ENCODE measurements around the gene FANCB.

The FANCB gene

GRCh38 chrX:14837155-14837554 is 35.7 kb downstream of the FANCB start:
- no peak for DNase-seq (ENCODE audit: low read depth in 2 of 2)

- no peak for DNase-seq (ENCODE audit: low read depth in 2 of 2)
Observed at GRCh38 chrX:14832586-14832985, 40.3 kb downstream of the FANCB start.

GRCh38 chrX:14832151-14832550 is 40.7 kb downstream of the FANCB start:
- DNase-seq (ENCODE audit: low read depth in 2 of 2), result no peak

DNA sequence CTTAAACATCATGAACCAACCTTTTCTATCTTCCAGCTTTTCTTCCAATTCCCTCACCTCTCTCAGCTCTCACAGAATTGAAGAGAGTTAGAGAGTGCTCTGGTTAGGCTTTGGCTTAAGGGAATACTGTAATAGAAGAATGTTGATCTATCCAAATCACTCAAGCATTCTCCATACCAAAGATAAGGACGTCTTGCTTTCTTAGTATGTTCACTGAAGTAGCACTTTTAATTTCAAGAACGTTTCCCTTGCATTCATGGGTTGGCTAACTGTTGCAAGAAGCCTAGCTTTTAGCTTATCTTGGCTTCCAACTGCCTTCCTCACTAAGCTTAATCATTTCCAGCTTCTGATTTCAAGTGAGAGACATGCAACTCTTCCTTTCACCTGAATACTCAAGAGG is 43.2 kb downstream of the FANCB start:
- DNase-seq (ENCODE audit: low read depth in 2 of 2), result no peak

GRCh38 chrX:14826319-14826718 is 46.5 kb downstream of the FANCB start:
- DNase-seq (ENCODE audit: low read depth in 2 of 2), result no peak

- DNase-seq (ENCODE audit: low read depth in 2 of 2), result no peak
Observed at GRCh38 chrX:14825851-14826250, 47.0 kb downstream of the FANCB start.

GRCh38 chrX:14819769-14820168 is 53.1 kb downstream of the FANCB start:
- no peak for DNase-seq (ENCODE audit: low read depth in 2 of 2)

- DNase-seq (ENCODE audit: low read depth in 2 of 2), result no peak
Observed at GRCh38 chrX:14817571-14817970, 55.3 kb downstream of the FANCB start.

- DNase-seq (ENCODE audit: low read depth in 2 of 2), result no peak
Observed at GRCh38 chrX:14802943-14803710, 69.7 kb downstream of the FANCB start.

DNA sequence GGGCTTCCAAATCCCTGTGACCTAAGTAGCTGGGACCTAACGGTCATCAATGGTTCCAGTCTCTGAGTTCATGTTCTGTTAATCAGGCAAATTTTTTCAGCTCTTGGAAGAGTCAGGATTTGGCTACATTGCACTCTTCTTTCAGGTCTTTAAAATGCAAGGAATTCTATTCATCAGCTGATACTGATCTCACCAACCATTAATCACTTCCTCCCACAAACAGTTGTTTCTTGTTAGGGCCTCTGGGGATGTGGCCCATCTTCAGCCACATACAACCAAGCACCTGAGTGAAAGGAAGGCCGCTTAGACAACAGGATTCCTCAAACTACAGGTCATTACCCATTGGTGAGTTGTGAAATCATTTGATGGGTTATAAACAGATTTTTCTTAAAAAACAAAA is 71.7 kb downstream of the FANCB start:
- DNase-seq (ENCODE audit: low read depth in 2 of 2), result no peak

GRCh38 chrX:14798805-14799397 is 74.0 kb downstream of the FANCB start:
- DNase-seq (ENCODE audit: low read depth in 2 of 2), result no peak
